ENCODE results near the gene URM1. TPM values are rescaled to one million over a fixed set of nuclear protein-coding genes. Genes with fewer than 3 reads are reported as not detected.

URM1 gene
- total RNA-seq, 1 experiment from 2014 or later, result 46.6 TPM

DNA sequence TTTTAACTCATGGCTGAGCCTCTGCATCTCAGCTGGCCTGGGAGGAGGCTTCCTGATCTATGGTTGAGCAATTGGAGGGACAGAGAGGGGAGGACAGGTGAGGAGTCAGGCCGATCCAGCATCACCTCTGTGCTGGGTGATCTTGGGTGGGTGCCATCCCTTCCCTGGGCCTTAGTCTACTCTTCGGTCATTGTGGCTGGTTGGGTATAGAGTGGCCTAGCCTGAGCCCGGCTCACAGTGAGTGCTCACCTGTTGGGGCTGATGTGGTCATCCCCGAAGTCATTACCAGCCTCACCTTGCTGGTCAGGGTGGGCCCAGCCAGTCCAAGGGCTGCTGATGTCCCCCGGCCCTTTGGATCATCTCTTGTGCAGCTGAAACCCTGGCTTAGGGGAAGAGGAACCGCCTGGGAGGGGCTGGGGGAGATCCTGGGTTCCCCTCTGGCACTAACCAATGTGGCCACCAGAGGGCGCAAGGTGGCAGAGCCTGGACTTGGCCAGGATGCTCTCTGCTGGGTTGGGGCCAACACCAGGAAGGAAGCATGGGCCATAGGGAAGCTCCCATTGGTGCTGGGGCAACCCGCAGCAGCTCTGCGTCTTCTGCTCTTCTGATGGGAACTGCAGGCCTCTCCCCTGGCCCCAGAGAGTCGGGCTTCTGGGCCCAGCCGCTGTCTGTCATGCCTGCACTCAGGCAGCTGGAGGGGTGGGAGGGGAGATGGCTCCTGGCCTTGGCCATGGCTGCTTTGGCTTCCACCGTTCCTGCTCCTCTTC is 67.4 kb downstream of the URM1 start:
- H3K27ac Mint-ChIP-seq, result no peak overlapping the region

More for the DNA sequence above, 67.4 kb downstream of the URM1 start:
- Histone ChIP-seq H3K14ac (ENCODE audit: insufficient read depth, low read length) (no peak overlapping the region), H2AK5ac (ENCODE audit: insufficient read length, low read length) (no peak overlapping the region), H3K23me2 (ENCODE audit: insufficient read length, low read depth, low read length, poor library complexity, severe bottlenecking) (no peaks in the 10 kb centered on the region), H3K23ac (ENCODE audit: insufficient read length, low read depth, low read length) (no peak overlapping the region), H2BK5ac (ENCODE audit: insufficient read length, low read length) (no peak overlapping the region), H2BK20ac (ENCODE audit: low read depth, low read length, poor library complexity, severe bottlenecking) (no peak overlapping the region), H3K18ac (ENCODE audit: insufficient read length, low read depth, low read length) (no peak overlapping the region), H3K4me2 (ENCODE audit: insufficient read depth, insufficient read length, low read length) (no peak overlapping the region), H2BK120ac (ENCODE audit: low read depth, low read length, poor library complexity, severe bottlenecking) (no peak overlapping the region), H3K9ac (ENCODE audit: extremely low read depth, insufficient read length, low read length) (no peak overlapping the region), H2BK12ac (ENCODE audit: insufficient read length, low read depth, low read length) (no peak overlapping the region), H4K91ac (ENCODE audit: insufficient read length, low read depth, low read length) (no peak overlapping the region), H4K8ac (replicated peaks; ENCODE audit: insufficient read length, low read depth, low read length) (no peak overlapping the region), H2BK15ac (ENCODE audit: low read depth, low read length) (0 out of 2 replicates have a peak overlapping the region, but pooled peaks have one; percentile 53), H3K4me1 (ENCODE audit: insufficient read depth, low read length) (no peaks in the 10 kb centered on the region), H3K9me3 (ENCODE audit: control insufficient read depth, low read depth, low read length) (no peaks in the 10 kb centered on the region), H3K27me3 (ENCODE audit: insufficient read depth, low read length) (no peaks in the 10 kb centered on the region; the same call in 1 of the 2 replicates), H3K56ac (ENCODE audit: insufficient read length, low read depth, low read length) (no peak overlapping the region), H4K5ac (ENCODE audit: insufficient read length, low read depth, low read length) (no peak overlapping the region), H3K79me2 (ENCODE audit: insufficient read depth, low read length) (no peaks in the 10 kb centered on the region), H3K4ac (ENCODE audit: low read depth, low read length) (no peak overlapping the region), H3K27ac (ENCODE audit: insufficient read length, low read depth, low read length) (no peak overlapping the region), H3K79me1 (ENCODE audit: insufficient read depth, low read depth, low read length, poor library complexity, severe bottlenecking) (no peaks in the 10 kb centered on the region), H3T11ph (ENCODE audit: low read length) (no peak overlapping the region), H4K20me1 (ENCODE audit: control insufficient read depth, insufficient read depth, insufficient read length) (no peaks in the 10 kb centered on the region), H2AFZ (ENCODE audit: low read length) (no peak overlapping the region)
- Mint-ChIP-seq H3K4me1 (0 out of 4 replicates have a peak, but pooled peaks cover 0 to 3% of the 10 kb centered on the region in 2 experiments), H3K36me3 (ENCODE audit: insufficient read depth in 1 of 3, low read depth in 3 of 3) (no peaks in the 10 kb centered on the region), H3K27me3 (ENCODE audit: low read depth) (peaks cover 19% of the 10 kb centered on the region), H3K9me3 (no peaks in the 10 kb centered on the region), H3K4me3 (no peak overlapping the region)
- DNase-seq, result peak; percentile 94
- peak; percentile 97 for TF ChIP-seq CTCF (conservative IDR thresholded peaks at IDR 0.05)
- WGBS (ENCODE audit: extremely low coverage, insufficient read length, low lambda C conversion rate), result no CpG with 5 or more reads among the region's 12 CpGs

Measured in H9 (cell line).